ENCODE measurements around the gene CMTM6. TPM values are rescaled to one million over a fixed set of nuclear protein-coding genes. Genes with fewer than 3 reads are reported as not detected.

Gene CMTM6
- total and polyA plus RNA-seq, 9 of the 15 experiments (the other 6 are each of a cell fraction or from before 2014, with no cell fraction given): 8.9 to 39.7 (median 19.5) TPM

DNA sequence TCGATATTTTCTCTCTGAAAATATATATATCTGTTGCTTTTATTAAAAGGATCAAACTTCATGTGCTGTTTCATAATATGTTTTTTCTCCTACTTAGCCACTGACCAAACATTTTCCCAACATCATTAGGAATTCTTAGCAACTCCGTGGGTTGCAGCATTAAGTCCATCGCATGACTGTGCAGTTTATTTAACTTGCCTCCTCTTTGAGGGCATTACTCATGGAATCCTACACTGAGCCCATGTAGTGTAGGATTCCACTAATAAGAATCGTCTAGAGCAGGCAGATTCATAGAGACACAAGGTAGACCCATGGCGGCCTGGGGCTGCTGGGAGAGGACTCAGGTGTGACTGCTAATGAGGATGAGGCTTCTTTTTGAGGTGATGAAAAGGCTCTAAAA is 49.3 kb downstream of the CMTM6 start:
- no peak for DNase-seq (ENCODE audit: extremely low read depth in 1 of 4, low spot score in 3 of 4)
- TF ChIP-seq NFE2 (IDR thresholded peaks at IDR 0.05; ENCODE audit: low read depth): peak; percentile 41
- TF ChIP-seq MAFG (tag; conservative IDR thresholded peaks at IDR 0.05): peak; percentile 63
- TF ChIP-seq SP2 (IDR thresholded peaks at IDR 0.05; ENCODE audit: extremely low read depth, low read depth, low read length, poor library complexity, severe bottlenecking): no peak
- no peak for TF ChIP-seq ILF3 (IDR thresholded peaks at IDR 0.05; ENCODE audit: borderline replicate concordance)
- TF ChIP-seq ZNF282 (CRISPR knock-in tag; IDR thresholded peaks at IDR 0.05): no peak
- TF ChIP-seq ZNF23 (CRISPR knock-in tag; IDR thresholded peaks at IDR 0.05): no peak
- TF ChIP-seq MAFK (IDR thresholded peaks at IDR 0.05; ENCODE audit: low read length): no peak
- TF ChIP-seq ZNF316 (IDR thresholded peaks at IDR 0.05): peak; percentile 42; the same call in 1 of the 2 replicates
- no peak for TF ChIP-seq POLR2G (IDR thresholded peaks at IDR 0.05; ENCODE audit: low read depth, low read length)
- TF ChIP-seq ZBTB7A (IDR thresholded peaks at IDR 0.05; ENCODE audit: borderline replicate concordance, control insufficient read depth, low read depth, low read length): no peak
- no peak for TF ChIP-seq ZNF277 (CRISPR knock-in tag; IDR thresholded peaks at IDR 0.05; ENCODE audit: borderline replicate concordance)
- no peaks in the 10 kb centered on the region for H3K79me2 ChIP-seq (ENCODE audit: control insufficient read depth, insufficient read depth, low read length)
- intact Hi-C loops (cut with micrococcal nuclease) (no loop called here), in situ Hi-C loops (cut with MboI) (no loop called here)
- H3K27me3 ChIP-seq (ENCODE audit: control insufficient read depth in 2 of 2, insufficient read depth in 2 of 2, low read length in 2 of 2): peaks cover 53 to 80% of the 10 kb centered on the region in 2 experiments
- no peak overlapping the region for H2AFZ ChIP-seq (ENCODE audit: low read depth, low read length)
- no peak overlapping the region for H3K4me3 ChIP-seq
- no peak overlapping the region for H3K4me2 ChIP-seq (ENCODE audit: insufficient read depth, low read length)
- no peaks in the 10 kb centered on the region for H4K20me1 ChIP-seq (replicated peaks; ENCODE audit: control insufficient read depth, insufficient read depth, low read length)
- no peak for ATAC-seq
- no peaks in the 10 kb centered on the region for H3K9me1 ChIP-seq (ENCODE audit: control insufficient read depth, insufficient read depth, low read length)
- H3K36me3 ChIP-seq (ENCODE audit: control insufficient read depth, insufficient read depth, low read length): no peaks in the 10 kb centered on the region
- no peaks in the 10 kb centered on the region for H3K9me3 ChIP-seq (replicated peaks; ENCODE audit: control insufficient read depth, insufficient read depth, low read depth, low read length)
- H3K27ac ChIP-seq (ENCODE audit: extremely low read depth, low read depth, low read length): no peak overlapping the region
- CTCF ChIA-PET (ENCODE audit: low intra/inter-chr PET ratio): no interaction called here
- no peak overlapping the region for H3K9ac ChIP-seq (ENCODE audit: insufficient read depth in 1 of 2, low read depth in 2 of 2, low read length in 2 of 2)
- POLR2A ChIA-PET: no interaction called here
- no peak for FAIRE-seq
- peaks cover 0 to 7% of the 10 kb centered on the region in 2 experiments; a peak in 1 of 5 replicates for H3K4me1 ChIP-seq (replicated peaks in 1 of 2; ENCODE audit: control insufficient read depth in 2 of 2, insufficient read depth in 2 of 2, low read length in 2 of 2)
- BruUV-seq (replicated peaks): no TSS peak
- WGBS (ENCODE audit: insufficient coverage, low coverage, missing lambda C conversion rate): 9% methylated on average over 5 of the region's 5 CpGs

Measured in K562 (cell line).